ENCODE measurements around the gene ACO1.
A peak's percentile ranks its signal among the peaks of the same experiment; 100 is the strongest.

Gene ACO1

GRCh38 chr9:32468740-32469139 is 84.3 kb downstream of the ACO1 start:
- no peak for DNase-seq (ENCODE audit: low read depth)
- no peak for TF ChIP-seq CTCF (IDR thresholded peaks at IDR 0.05; ENCODE audit: low read length, missing control alignments)
- H3K4me3 ChIP-seq (replicated peaks; ENCODE audit: low read depth, low read length): no peak overlapping the region

GRCh38 chr9:32472344-32472743 is 87.9 kb downstream of the ACO1 start:
- TF ChIP-seq CTCF (IDR thresholded peaks at IDR 0.05; ENCODE audit: low read length, missing control alignments): no peak
- DNase-seq (ENCODE audit: low read depth): no peak
- H3K4me3 ChIP-seq (replicated peaks; ENCODE audit: low read depth, low read length): no peak overlapping the region

- H3K4me3 ChIP-seq (replicated peaks; ENCODE audit: low read depth, low read length): no peak overlapping the region
- no peak for DNase-seq (ENCODE audit: low read depth)
- TF ChIP-seq CTCF (IDR thresholded peaks at IDR 0.05; ENCODE audit: low read length, missing control alignments): no peak
Observed at GRCh38 chr9:32483343-32483742, 98.9 kb downstream of the ACO1 start.

- DNase-seq (ENCODE audit: low read depth): peak; percentile 20
- H3K4me3 ChIP-seq (replicated peaks; ENCODE audit: low read depth, low read length): no peak overlapping the region
- TF ChIP-seq CTCF (IDR thresholded peaks at IDR 0.05; ENCODE audit: low read length, missing control alignments): no peak
Observed at GRCh38 chr9:32486839-32487562, 102.6 kb downstream of the ACO1 start.

GRCh38 chr9:32487981-32488380 is 103.5 kb downstream of the ACO1 start:
- H3K4me3 ChIP-seq (replicated peaks; ENCODE audit: low read depth, low read length): no peak overlapping the region
- no peak for TF ChIP-seq CTCF (IDR thresholded peaks at IDR 0.05; ENCODE audit: low read length, missing control alignments)
- DNase-seq (ENCODE audit: low read depth): peak; percentile 54

- no peak for TF ChIP-seq CTCF (IDR thresholded peaks at IDR 0.05; ENCODE audit: low read length, missing control alignments)
- no peak overlapping the region for H3K4me3 ChIP-seq (replicated peaks; ENCODE audit: low read depth, low read length)
- DNase-seq (ENCODE audit: low read depth): no peak
Observed at GRCh38 chr9:32490601-32491000, 106.2 kb downstream of the ACO1 start.

- no peak for DNase-seq (ENCODE audit: low read depth)
- no peak for TF ChIP-seq CTCF (IDR thresholded peaks at IDR 0.05; ENCODE audit: low read length, missing control alignments)
- H3K4me3 ChIP-seq (replicated peaks; ENCODE audit: low read depth, low read length): no peak overlapping the region
Observed at GRCh38 chr9:32497921-32498320, 113.5 kb downstream of the ACO1 start.

Measured in fibroblast of pulmonary artery (primary cell).